Measurements from ENCODE around the gene GRHL1. TPM values are rescaled to one million over a fixed set of nuclear protein-coding genes. Genes with fewer than 3 reads are reported as not detected.

The GRHL1 gene
- total and polyA plus RNA-seq, 8 donors, result 2.4 to 7.3 (median 5.5) TPM

DNA sequence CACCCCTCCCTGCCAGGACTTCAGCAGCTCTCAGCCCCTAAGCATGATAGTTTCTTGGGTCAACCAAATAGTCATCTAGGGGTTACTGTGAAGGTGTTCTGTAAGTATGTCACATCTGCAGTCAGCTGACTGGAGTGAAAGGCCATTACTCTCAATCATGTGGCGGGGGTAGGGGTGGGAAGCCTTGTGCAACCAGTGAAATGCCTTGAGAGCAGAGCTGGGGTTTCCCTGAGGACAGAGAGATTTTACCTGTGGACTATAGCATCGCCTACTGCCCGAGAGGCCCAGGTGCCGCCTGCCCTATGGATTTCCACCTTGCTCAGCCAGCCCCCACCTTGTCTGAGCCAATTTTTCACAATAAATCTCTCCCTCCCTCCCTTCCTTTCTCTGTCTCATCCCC, 71.0 kb downstream of the GRHL1 start:
- H3K4me3 ChIP-seq, result no peak overlapping the region
- ATAC-seq (no peak), DNase-seq (no peak)
- H3K27me3 ChIP-seq, result no peaks in the 10 kb centered on the region
- no peaks in the 10 kb centered on the region for H3K36me3 ChIP-seq
- H3K4me1 ChIP-seq, result peaks cover 0 to 18% of the 10 kb centered on the region in 2 donors
- H3K9me3 ChIP-seq, result no peaks in the 10 kb centered on the region
- intact Hi-C loops (cut with DNase I), result no loop called here
- no peak overlapping the region for H3K27ac ChIP-seq
- TF ChIP-seq, protein P1, sequence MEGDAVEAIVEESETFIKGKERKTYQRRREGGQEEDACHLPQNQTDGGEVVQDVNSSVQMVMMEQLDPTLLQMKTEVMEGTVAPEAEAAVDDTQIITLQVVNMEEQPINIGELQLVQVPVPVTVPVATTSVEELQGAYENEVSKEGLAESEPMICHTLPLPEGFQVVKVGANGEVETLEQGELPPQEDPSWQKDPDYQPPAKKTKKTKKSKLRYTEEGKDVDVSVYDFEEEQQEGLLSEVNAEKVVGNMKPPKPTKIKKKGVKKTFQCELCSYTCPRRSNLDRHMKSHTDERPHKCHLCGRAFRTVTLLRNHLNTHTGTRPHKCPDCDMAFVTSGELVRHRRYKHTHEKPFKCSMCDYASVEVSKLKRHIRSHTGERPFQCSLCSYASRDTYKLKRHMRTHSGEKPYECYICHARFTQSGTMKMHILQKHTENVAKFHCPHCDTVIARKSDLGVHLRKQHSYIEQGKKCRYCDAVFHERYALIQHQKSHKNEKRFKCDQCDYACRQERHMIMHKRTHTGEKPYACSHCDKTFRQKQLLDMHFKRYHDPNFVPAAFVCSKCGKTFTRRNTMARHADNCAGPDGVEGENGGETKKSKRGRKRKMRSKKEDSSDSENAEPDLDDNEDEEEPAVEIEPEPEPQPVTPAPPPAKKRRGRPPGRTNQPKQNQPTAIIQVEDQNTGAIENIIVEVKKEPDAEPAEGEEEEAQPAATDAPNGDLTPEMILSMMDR (IDR thresholded peaks at IDR 0.05), result no peak

GRCh38 chr2:10022966-10023662, 71.6 kb downstream of the GRHL1 start:
- Histone ChIP-seq H3K4me3 (no peak overlapping the region), H3K4me1 (peaks cover 0 to 17% of the 10 kb centered on the region in 2 donors), H3K27me3 (no peaks in the 10 kb centered on the region), H3K9me3 (no peaks in the 10 kb centered on the region), H3K27ac (no peak overlapping the region), H3K36me3 (no peaks in the 10 kb centered on the region)
- peak in 1 of 4 donors; percentile 48 for DNase-seq
- TF ChIP-seq, protein P1 (IDR thresholded peaks at IDR 0.05), result no peak
- no peak for ATAC-seq
- intact Hi-C loops (cut with DNase I), result no loop called here

- DNase-seq (peak in 1 of 4 donors; percentile 20), ATAC-seq (no peak)
- H3K4me1 ChIP-seq, result peaks cover 10 to 31% of the 10 kb centered on the region in 2 donors
- H3K9me3 ChIP-seq, result no peaks in the 10 kb centered on the region
- H3K4me3 ChIP-seq, result no peak overlapping the region
- H3K27ac ChIP-seq, result no peak overlapping the region
- no peaks in the 10 kb centered on the region for H3K36me3 ChIP-seq
- H3K27me3 ChIP-seq, result no peaks in the 10 kb centered on the region
- intact Hi-C loops (cut with DNase I), result no loop called here
- TF ChIP-seq, protein P1 (IDR thresholded peaks at IDR 0.05), result no peak
These were observed 75.6 kb downstream of the GRHL1 start for GRCh38 chr2:10026940-10027569.

GRCh38 chr2:10027660-10028330, 76.3 kb downstream of the GRHL1 start:
- intact Hi-C loops (cut with DNase I), result no loop called here
- H3K27ac ChIP-seq, result peak overlapping the region in 1 of 2 donors; percentile 73
- no peak for ATAC-seq
- TF ChIP-seq, protein P1 (IDR thresholded peaks at IDR 0.05), result no peak
- no peaks in the 10 kb centered on the region for H3K36me3 ChIP-seq
- H3K27me3 ChIP-seq, result no peaks in the 10 kb centered on the region
- no peaks in the 10 kb centered on the region for H3K9me3 ChIP-seq
- H3K4me3 ChIP-seq, result no peak overlapping the region
- peaks cover 10 to 31% of the 10 kb centered on the region in 2 donors for H3K4me1 ChIP-seq
- peak in 1 of 4 donors; percentile 39 for DNase-seq

DNA sequence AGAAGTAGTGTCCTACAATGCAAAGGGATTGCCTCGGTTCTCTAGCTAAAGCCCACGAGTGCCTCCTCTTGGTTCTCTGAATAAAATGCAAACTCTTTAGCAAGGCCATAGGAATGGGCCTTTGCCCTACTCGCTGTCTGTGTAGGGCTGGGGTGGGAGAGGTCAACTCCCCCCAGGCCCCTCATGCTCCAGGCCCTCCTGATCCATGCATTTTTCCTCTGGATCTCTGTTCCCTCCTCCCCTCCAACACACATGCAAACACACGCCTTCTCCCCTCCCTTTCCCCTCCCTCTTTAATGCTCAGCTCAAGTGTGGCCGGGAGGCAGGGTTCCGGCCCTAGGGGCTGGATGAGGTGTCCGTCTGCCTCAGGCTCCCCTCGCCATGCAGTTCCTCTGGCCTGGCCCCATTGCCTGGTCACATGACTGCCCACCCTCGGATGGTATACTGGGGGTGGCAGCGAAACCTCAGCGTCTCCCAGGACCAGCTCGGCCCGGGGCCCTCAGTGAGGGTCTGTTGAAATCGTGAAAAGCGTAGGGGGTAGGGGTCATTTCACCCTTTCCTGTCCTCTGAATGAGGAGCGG, 77.0 kb downstream of the GRHL1 start:
- Histone ChIP-seq H3K27me3 (no peaks in the 10 kb centered on the region), H3K4me3 (no peak overlapping the region), H3K36me3 (no peaks in the 10 kb centered on the region), H3K9me3 (no peaks in the 10 kb centered on the region), H3K27ac (peak overlapping the region; percentile 67 to 73), H3K4me1 (peaks cover 10 to 31% of the 10 kb centered on the region in 2 donors)
- intact Hi-C loops (cut with DNase I), result no loop called here
- DNase-seq, result peak in 1 of 4 donors; percentile 65
- ATAC-seq, result peak; percentile 5
- TF ChIP-seq, protein P1 (IDR thresholded peaks at IDR 0.05), result no peak
